ENCODE data around the gene TUBAL3. TPM values are rescaled to one million over a fixed set of nuclear protein-coding genes. Genes with fewer than 3 reads are reported as not detected.

TUBAL3 gene
- total and polyA plus RNA-seq, 2 donors (not counting 3 experiments of a cell fraction or from before 2014, with no cell fraction given) = not detected

DNA sequence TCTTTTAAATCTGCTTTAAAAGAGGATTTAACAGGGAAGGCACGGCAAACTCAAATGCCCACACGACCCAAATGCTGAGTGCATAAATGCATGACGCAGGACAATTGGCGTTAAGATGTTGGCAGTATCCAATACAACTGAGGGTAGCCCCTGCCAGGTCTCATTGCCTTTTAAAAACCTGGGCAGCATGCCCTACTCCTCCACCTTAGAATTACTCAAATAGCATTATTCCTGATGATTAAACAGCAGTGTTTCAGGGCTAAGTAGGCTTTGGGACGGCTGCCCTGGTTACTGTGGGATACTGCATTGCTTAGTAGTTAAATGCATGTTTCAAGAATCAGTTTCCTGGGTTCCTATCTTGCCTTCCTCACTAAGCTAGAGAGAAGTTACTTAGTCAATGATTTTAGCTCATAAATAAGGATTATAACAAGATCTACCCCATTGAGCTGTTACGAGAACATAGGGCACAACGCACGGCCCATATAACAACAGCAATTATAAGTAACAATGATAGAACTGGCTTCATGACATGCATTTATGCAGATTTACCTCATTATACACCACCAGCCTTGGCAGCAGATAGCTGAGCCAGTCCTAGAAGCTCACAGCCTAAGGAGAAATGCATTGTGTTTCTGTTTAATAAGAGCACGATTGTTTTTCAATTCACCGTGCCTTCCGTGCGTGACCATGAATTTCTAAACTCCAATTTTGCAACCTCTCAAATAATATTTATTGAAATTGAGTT, 7.9 kb downstream of the TUBAL3 start:
- FAIRE-seq = no peak
- ChIA-PET POLR2A (no interaction called here), CTCF (interaction anchor here (1.2 kb wide), 1 partner anchor 547 kb away, joined by 6 read pairs; no protein-coding TSS in a partner anchor)
- H3K4me3 ChIP-seq (replicated peaks in 1 of 3; ENCODE audit: insufficient read depth in 1 of 3, low read depth in 1 of 3, low read length in 3 of 3) = no peak overlapping the region
- H3K79me2 ChIP-seq (ENCODE audit: control insufficient read depth, insufficient read depth, low read length) = no peaks in the 10 kb centered on the region
- H3K4me1 ChIP-seq (ENCODE audit: control insufficient read depth, extremely low read depth, insufficient read depth, low read length) = no peaks in the 10 kb centered on the region
- peaks cover 0 to 2% of the 10 kb centered on the region in 2 experiments for H3K27me3 ChIP-seq (ENCODE audit: control insufficient read depth in 2 of 2, insufficient read depth in 2 of 2, low read length in 2 of 2)
- no peak overlapping the region for H3K4me2 ChIP-seq (ENCODE audit: insufficient read depth, low read length)
- H3K9me1 ChIP-seq (replicated peaks; ENCODE audit: control insufficient read depth, extremely low read depth, insufficient read depth, low read length) = no peaks in the 10 kb centered on the region
- no peak overlapping the region for H3K9ac ChIP-seq (replicated peaks; ENCODE audit: extremely low read depth, insufficient read depth, low read length)
- no peaks in the 10 kb centered on the region for H4K20me1 ChIP-seq (replicated peaks; ENCODE audit: control insufficient read depth, extremely low read depth, insufficient read depth, low read length)
- DNase-seq (ENCODE audit: low read depth, low spot score) = no peak
- H2AFZ ChIP-seq (ENCODE audit: low read depth, low read length) = no peak overlapping the region
- TF ChIP-seq GATA2 (IDR thresholded peaks at IDR 0.05; ENCODE audit: insufficient read depth, insufficient read length, low read depth, low read length) = no peak
- H3K9me3 ChIP-seq (replicated peaks; ENCODE audit: control insufficient read depth, insufficient read depth, low read length) = no peaks in the 10 kb centered on the region
- no peaks in the 10 kb centered on the region for H3K36me3 ChIP-seq (ENCODE audit: control insufficient read depth in 2 of 2, extremely low read depth in 1 of 2, insufficient read depth in 2 of 2, low read length in 2 of 2)
- H3K27ac ChIP-seq (ENCODE audit: insufficient read depth, low read depth, low read length) = no peak overlapping the region
- intact Hi-C loops (cut with micrococcal nuclease) (no loop called here), dilution Hi-C loops (cut with MboI; ENCODE audit: extremely low pct_ligation_motif_present, low sequenced_read_pairs) (no loop called here)
- no TSS peak for BruUV-seq (replicated peaks)

DNA sequence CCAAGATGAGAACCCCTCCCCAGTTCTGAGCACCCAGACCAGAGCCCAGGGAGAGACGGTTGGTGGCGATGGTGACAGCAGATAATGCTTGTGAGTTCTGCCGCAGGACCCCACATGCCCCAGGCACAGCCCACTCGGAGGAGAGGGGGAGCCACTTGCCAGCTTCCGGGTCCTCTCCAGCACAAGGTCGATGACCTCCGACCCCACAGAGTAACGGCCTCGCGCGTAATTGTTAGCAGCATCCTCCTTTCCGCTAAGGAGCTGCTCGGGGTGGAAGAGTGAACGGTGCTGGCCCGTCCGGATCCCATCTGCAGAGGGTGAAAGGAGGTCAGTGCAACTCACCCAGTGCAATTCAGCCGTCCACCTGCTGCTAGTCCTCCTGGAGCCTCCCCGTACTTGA, 9.5 kb downstream of the TUBAL3 start:
- Histone ChIP-seq H3K27ac (ENCODE audit: insufficient read depth, low read depth, low read length) (no peak overlapping the region), H3K4me3 (replicated peaks in 1 of 3; ENCODE audit: insufficient read depth in 1 of 3, low read depth in 1 of 3, low read length in 3 of 3) (no peak overlapping the region), H3K36me3 (ENCODE audit: control insufficient read depth in 2 of 2, extremely low read depth in 1 of 2, insufficient read depth in 2 of 2, low read length in 2 of 2) (no peaks in the 10 kb centered on the region), H3K9me3 (replicated peaks; ENCODE audit: control insufficient read depth, insufficient read depth, low read length) (no peaks in the 10 kb centered on the region), H3K9ac (replicated peaks; ENCODE audit: extremely low read depth, insufficient read depth, low read length) (no peak overlapping the region), H3K79me2 (ENCODE audit: control insufficient read depth, insufficient read depth, low read length) (no peaks in the 10 kb centered on the region), H3K4me1 (ENCODE audit: control insufficient read depth, extremely low read depth, insufficient read depth, low read length) (no peaks in the 10 kb centered on the region), H2AFZ (ENCODE audit: low read depth, low read length) (no peak overlapping the region), H3K9me1 (replicated peaks; ENCODE audit: control insufficient read depth, extremely low read depth, insufficient read depth, low read length) (no peaks in the 10 kb centered on the region), H3K4me2 (ENCODE audit: insufficient read depth, low read length) (no peak overlapping the region), H3K27me3 (ENCODE audit: control insufficient read depth in 2 of 2, insufficient read depth in 2 of 2, low read length in 2 of 2) (peaks cover 0 to 2% of the 10 kb centered on the region in 2 experiments), H4K20me1 (replicated peaks; ENCODE audit: control insufficient read depth, extremely low read depth, insufficient read depth, low read length) (no peaks in the 10 kb centered on the region)
- ChIA-PET CTCF (interaction anchor here (1.5 kb wide), 1 partner anchor 11 kb away, joined by 6 read pairs; no protein-coding TSS in a partner anchor), POLR2A (no interaction called here)
- FAIRE-seq (no peak), DNase-seq (ENCODE audit: low read depth, low spot score) (no peak)
- intact Hi-C loops (cut with micrococcal nuclease) (no loop called here), dilution Hi-C loops (cut with MboI; ENCODE audit: extremely low pct_ligation_motif_present, low sequenced_read_pairs) (no loop called here)
- BruUV-seq (replicated peaks) = no TSS peak
- no peak for TF ChIP-seq POLR2A (IDR thresholded peaks at IDR 0.05; ENCODE audit: low read depth, low read length)
- no peak for TF ChIP-seq MYC (IDR thresholded peaks at IDR 0.05; ENCODE audit: low read depth, low read length)
- TF ChIP-seq, protein P1, sequence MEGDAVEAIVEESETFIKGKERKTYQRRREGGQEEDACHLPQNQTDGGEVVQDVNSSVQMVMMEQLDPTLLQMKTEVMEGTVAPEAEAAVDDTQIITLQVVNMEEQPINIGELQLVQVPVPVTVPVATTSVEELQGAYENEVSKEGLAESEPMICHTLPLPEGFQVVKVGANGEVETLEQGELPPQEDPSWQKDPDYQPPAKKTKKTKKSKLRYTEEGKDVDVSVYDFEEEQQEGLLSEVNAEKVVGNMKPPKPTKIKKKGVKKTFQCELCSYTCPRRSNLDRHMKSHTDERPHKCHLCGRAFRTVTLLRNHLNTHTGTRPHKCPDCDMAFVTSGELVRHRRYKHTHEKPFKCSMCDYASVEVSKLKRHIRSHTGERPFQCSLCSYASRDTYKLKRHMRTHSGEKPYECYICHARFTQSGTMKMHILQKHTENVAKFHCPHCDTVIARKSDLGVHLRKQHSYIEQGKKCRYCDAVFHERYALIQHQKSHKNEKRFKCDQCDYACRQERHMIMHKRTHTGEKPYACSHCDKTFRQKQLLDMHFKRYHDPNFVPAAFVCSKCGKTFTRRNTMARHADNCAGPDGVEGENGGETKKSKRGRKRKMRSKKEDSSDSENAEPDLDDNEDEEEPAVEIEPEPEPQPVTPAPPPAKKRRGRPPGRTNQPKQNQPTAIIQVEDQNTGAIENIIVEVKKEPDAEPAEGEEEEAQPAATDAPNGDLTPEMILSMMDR (IDR thresholded peaks at IDR 0.05; ENCODE audit: extremely low read depth in 1 of 2, insufficient read depth in 1 of 2, low read depth in 1 of 2, low read length in 2 of 2) = no peak
- TF ChIP-seq FOS (IDR thresholded peaks at IDR 0.05; ENCODE audit: borderline replicate concordance, insufficient read depth, low read length) = no peak
- no peak for TF ChIP-seq JUN (IDR thresholded peaks at IDR 0.05; ENCODE audit: borderline replicate concordance, insufficient read depth, insufficient read length, low read depth)
- TF ChIP-seq, protein P2, sequence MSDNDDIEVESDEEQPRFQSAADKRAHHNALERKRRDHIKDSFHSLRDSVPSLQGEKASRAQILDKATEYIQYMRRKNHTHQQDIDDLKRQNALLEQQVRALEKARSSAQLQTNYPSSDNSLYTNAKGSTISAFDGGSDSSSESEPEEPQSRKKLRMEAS (IDR thresholded peaks at IDR 0.05; ENCODE audit: insufficient read depth, insufficient read length) = no peak
- TF ChIP-seq EZH2 (IDR thresholded peaks at IDR 0.05; ENCODE audit: borderline replicate concordance, low read depth, low read length, severe bottlenecking) = no peak
- TF ChIP-seq POLR2AphosphoS5 (IDR thresholded peaks at IDR 0.05; ENCODE audit: insufficient read depth, low read depth, low read length) = no peak

All from endothelial cell of umbilical vein (primary cell).